ENCODE measurements around the gene VAC14.
"Not testable (repeated sequence)": the region's sequence is repeated elsewhere in the genome, so short reads cannot be mapped to it uniquely, and the experiment has no call there.

The VAC14 gene

GRCh38 chr16:70681382-70682238 is 119.3 kb downstream of the VAC14 start:
- no peak for DNase-seq (ENCODE audit: low read depth)

DNA sequence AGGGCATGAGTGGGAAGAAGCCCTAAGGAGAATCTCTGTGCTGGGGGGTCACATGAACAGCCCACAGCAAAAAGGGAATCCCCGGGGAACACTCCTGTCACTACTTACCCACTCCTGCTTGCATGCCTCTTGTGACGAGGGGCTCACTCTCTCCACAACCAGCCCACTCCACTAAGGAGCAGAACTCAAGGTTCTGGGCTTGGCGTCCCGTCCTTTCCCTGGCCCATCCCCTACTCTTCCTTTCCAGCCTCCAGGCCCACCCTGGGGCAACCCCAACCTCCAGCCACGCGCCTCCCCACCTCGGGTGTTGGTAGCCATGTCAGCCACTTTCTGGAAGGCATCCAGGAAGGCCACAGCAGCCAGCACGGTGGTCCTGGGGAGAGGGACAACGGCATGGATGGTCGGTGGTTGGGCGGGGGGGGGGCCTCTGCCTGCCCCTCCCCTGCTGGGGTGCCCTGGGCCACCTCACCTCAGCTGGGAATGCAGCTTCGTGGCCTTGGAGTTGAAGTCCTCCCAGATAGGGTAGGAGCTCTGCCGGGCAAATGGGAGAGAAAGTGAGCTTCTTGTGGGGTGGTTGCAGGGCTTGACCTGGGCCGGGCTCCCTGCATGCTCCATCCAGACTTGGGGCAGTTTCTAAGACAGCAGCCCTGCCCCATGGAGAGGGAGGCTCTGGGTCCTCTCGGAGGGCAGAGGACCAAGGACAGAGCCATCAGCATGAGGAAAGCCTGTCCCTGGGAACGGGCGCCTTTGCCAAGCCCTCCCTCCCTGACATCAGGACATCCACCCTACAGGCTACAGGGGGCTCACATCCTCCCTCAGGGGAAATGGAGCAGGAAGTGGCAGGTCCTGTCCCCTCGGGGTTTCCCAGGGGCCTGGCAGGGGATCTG is 120.2 kb downstream of the VAC14 start:
- DNase-seq (ENCODE audit: low read depth): no peak

- no peak for DNase-seq (ENCODE audit: low read depth)
Observed at GRCh38 chr16:70679671-70680494, 121.1 kb downstream of the VAC14 start.

GRCh38 chr16:70678898-70679670 is 121.9 kb downstream of the VAC14 start:
- no peak for DNase-seq (ENCODE audit: low read depth)

DNA sequence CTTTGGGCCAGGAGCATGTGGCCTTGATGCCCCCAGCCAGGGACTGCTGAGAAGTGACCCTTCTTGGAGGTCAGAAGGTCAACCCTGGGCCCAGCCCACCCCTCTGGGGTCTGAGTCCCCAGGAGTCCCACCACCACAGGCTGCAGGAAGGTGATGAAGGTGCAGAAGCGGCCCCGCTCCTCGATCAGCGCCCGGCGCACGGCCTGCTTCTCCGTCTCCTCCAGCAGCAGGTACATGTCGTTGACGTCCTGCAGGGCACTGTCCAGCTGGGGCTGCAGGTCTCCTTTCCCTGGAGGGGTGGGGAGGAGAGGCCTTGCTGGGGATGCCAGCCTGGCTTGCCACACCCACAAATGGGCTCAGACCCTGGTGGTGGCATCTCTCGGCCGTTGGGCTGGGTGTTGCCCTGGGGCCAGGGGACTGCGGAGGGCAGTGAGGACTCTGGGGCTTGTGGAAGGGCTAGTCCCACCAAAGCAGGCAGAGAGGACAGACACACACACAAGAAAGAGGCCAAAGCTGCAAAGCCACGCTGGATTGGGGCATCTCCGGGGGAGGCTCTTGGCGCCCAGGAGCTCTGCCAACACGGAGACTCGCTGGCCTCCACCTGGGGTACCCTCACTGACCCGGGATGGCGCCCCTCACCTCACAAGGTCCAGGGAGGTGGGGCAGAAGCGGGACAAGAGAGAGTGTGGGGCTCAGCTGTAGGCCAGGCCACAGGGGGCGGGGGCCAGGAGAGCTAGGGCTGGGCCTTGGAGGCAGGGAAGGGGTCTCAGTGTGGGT is 122.6 kb downstream of the VAC14 start:
- DNase-seq (ENCODE audit: low read depth): no peak

- no peak for DNase-seq (ENCODE audit: low read depth)
Observed at GRCh38 chr16:70677499-70678120, 123.3 kb downstream of the VAC14 start.

GRCh38 chr16:70676675-70677498 is 124.1 kb downstream of the VAC14 start:
- DNase-seq (ENCODE audit: low read depth): no peak

DNA sequence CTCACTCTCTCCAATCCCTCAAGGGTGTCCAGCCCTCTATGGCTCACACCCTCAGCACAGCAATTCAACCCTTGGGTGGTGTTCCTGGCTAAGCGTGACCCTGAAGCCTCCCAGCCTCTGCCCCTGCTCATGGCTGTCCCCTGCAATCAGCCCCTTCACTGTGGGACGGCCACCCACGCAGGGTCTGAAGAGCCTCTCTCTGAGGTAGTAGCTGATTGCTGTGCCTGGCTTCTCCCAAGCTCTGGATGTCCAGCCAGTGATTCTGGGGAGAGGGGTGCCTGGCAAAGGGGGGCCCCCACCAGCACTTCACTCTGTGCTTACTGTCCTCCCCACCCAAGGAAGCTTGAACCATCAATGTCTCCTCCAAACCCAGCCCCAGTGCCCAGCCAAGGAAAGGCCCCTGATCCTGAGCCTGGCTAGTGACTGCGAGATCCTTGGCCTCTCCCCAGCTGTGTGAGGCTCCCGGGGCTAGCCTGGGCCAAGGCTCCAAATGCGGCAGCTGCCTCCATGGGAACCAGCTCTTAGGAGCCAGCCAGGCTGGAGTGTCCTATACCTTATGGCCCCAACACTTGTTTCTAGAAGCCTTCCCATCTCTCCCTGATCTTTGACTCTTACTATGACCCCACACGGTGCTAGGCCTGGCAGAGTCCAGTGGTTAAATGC is 125.0 kb downstream of the VAC14 start:
- no peak for DNase-seq (ENCODE audit: low read depth)

GRCh38 chr16:70674221-70675014 is 126.5 kb downstream of the VAC14 start:
- DNase-seq (ENCODE audit: low read depth): no peak

- not testable (repeated sequence) for DNase-seq (ENCODE audit: low read depth)
Observed at GRCh38 chr16:70670938-70671337, 130.0 kb downstream of the VAC14 start.

- DNase-seq (ENCODE audit: low read depth): no peak
Observed at GRCh38 chr16:70670175-70670574, 130.8 kb downstream of the VAC14 start.

DNA sequence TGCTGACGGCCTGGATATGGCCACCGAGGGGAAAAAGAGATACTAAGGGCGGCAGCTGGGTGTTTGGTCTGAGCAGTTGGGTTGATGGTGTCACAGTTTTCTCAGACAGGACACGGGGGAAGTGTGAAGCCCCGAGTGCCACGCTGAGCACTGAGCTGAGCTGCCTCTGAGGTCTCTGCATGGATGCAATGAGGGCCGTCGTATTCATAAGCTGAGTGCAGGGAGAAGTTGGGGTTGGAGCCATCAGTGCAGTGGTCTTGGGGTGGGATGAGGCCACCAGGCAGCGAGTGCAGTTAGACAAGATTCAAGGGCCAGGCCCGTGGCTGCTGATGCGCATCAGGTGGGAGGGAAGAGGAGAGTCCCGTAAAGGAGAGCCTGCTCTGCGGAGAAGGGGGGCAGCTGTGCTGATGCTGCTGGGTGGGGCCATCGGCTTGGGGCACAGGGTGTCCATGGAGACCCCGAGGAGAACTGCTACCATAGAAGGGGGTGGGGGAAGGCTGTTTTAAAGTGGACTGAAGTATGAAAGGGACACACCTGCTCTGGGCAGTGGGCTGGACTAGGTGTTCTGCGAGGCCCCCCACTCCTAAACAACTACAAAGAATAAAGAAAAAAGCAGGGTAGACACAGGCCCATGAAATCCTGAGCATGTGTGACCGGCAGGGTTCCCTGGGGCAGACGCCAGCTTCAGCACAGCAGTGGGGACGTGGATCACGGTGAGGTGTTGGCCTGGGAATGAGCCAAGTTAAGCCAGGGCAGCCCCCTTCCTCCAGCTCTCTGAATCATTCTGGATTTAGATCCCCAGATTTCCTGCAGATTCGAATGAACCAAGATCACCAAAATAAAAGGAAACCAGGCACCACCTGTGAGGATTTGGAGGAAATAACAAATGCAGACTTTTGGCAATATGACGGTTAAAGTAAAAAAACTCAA is 134.9 kb downstream of the VAC14 start:
- no peak for DNase-seq (ENCODE audit: low read depth)

DNA sequence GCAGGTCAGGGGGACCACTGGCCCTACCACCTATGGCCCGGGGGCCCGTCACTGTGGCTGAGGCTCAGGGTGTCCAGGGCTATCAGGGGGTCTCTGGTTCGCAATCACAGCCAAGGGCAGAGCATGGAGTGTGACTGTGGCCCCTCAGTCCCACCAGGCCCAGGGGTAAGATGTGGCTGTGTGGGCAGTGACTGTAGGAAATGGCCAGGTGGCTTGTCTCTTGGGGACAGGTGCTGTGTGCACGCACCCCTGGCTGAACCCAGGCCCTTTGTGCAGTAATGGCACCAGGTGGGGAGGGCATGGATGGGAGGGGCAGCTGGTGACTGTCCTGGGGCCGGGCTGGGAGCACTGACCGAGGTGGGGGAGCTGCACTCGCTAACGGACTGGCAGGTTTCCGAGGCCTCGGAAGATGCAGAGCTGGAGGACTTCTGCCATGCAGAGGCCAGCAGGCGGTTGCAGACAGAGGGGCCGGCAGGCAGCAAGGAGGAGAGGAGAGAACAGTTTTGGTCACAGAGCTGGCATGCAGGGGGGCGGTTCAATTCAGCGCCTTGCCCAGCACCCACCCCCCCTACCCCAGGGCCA is 135.8 kb downstream of the VAC14 start:
- DNase-seq (ENCODE audit: low read depth): no peak

GRCh38 chr16:70664325-70665112 is 136.4 kb downstream of the VAC14 start:
- DNase-seq (ENCODE audit: low read depth): no peak

- no peak for DNase-seq (ENCODE audit: low read depth)
Observed at GRCh38 chr16:70663524-70664324, 137.2 kb downstream of the VAC14 start.
